Measurements from ENCODE around the gene CACNA1G.

The CACNA1G gene

DNA sequence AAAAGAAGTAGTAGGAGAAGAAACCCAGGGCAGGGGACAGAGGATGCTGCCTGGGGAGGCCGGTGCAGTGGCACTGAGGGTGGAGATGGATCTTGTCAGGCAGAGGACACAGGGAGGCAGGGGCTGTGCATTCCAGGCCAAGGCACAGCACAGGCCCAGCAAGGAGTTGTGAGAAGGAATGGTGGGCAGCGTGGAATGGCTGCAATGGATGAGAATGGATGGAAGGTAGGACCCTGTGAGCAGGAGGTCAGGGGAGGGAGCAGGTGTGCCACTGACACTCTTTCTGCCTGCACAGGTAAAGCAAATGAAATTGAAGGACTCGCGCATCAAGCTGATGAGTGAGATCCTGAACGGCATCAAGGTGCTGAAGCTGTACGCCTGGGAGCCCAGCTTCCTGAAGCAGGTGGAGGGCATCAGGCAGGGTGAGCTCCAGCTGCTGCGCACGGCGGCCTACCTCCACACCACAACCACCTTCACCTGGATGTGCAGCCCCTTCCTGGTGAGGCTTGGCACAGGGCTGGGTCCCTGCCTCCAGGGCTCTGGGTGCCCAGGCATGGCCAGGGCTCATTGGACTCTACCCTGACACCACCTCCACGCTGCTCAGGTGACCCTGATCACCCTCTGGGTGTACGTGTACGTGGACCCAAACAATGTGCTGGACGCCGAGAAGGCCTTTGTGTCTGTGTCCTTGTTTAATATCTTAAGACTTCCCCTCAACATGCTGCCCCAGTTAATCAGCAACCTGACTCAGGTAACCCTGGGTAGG, 106.9 kb downstream of the CACNA1G start:
- TF ChIP-seq, protein P1, sequence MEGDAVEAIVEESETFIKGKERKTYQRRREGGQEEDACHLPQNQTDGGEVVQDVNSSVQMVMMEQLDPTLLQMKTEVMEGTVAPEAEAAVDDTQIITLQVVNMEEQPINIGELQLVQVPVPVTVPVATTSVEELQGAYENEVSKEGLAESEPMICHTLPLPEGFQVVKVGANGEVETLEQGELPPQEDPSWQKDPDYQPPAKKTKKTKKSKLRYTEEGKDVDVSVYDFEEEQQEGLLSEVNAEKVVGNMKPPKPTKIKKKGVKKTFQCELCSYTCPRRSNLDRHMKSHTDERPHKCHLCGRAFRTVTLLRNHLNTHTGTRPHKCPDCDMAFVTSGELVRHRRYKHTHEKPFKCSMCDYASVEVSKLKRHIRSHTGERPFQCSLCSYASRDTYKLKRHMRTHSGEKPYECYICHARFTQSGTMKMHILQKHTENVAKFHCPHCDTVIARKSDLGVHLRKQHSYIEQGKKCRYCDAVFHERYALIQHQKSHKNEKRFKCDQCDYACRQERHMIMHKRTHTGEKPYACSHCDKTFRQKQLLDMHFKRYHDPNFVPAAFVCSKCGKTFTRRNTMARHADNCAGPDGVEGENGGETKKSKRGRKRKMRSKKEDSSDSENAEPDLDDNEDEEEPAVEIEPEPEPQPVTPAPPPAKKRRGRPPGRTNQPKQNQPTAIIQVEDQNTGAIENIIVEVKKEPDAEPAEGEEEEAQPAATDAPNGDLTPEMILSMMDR (conservative IDR thresholded peaks at IDR 0.05): no peak
- H3K27ac ChIP-seq: no peak overlapping the region

DNA sequence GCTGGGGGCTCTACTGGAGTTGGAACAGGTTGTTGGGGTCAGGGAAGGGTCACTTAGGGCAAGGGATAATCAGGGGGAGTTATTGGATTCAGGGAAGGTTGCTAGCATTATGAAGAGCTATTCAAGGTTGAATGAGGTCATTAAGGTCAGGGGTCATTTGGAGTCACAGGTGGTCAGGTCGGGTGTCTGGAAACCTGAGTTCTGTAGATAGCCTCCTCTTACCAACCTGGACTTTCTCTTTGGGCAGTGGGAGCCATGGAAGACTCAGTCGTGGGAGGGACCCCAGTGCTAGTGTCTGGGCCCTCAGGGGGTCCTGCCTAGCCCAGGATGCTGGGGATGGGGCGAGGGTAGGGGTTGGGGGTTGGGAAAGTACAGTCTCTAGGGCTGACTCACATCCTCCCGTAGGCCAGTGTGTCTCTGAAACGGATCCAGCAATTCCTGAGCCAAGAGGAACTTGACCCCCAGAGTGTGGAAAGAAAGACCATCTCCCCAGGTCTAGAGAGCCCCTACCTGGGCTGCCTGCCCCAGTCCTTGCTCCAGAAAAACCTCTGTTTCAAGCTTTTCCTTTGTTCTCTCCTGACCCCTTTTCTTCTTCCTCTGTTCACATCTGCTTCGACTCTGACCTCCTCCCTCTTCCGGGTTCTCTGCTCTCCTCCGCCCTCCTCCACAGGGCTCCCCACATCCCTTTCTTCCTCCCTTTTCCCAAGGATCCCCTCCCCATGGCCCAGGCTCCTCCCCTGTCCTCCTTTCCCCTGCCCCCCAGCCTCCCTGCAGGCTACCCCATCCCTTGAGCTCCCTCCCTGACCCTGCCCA, 107.7 kb downstream of the CACNA1G start:
- H3K27ac ChIP-seq: no peak overlapping the region
- TF ChIP-seq, protein P1 (conservative IDR thresholded peaks at IDR 0.05): no peak

DNA sequence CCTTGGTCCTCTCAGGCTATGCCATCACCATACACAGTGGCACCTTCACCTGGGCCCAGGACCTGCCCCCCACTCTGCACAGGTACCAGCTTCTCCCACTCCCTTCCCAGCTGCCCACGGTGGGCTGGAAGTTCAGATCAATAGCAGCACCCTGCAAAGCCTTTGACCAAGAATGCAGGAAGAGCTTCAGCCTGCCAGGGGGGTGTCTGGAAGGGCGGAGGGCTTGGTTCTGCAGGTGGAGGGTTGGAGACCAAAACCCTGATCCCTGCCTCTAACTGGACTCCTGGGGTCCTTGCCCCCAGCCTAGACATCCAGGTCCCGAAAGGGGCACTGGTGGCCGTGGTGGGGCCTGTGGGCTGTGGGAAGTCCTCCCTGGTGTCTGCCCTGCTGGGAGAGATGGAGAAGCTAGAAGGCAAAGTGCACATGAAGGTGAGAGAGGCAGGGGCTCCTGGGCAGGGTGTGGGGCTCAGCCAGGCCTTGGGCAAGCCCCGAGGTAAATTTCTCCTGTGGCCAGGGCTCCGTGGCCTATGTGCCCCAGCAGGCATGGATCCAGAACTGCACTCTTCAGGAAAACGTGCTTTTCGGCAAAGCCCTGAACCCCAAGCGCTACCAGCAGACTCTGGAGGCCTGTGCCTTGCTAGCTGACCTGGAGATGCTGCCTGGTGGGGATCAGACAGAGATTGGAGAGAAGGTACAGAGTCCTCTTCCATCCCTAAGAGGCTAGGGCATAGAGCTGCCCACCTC, 108.5 kb downstream of the CACNA1G start:
- no peak overlapping the region for H3K27ac ChIP-seq
- TF ChIP-seq, protein P1 (conservative IDR thresholded peaks at IDR 0.05): no peak

DNA sequence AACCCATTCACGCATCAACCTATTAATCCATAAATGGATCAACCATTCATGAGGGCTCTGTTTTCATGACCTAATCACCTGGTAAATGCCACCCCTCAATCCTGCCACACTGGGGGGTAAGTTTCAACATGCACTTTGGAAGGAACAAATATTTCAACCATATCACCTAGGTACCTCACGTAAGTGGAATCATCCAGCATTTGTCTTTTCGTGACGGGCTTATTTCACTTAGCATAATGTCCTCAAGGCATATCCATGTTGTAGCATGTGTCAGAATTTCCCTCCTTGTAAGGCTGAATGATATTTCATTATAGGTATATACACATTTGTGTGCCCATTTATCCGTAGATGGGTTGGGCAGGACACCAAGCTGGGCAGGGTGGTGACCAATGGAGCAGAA, 111.6 kb downstream of the CACNA1G start:
- TF ChIP-seq, protein P1 (conservative IDR thresholded peaks at IDR 0.05): no peak

DNA sequence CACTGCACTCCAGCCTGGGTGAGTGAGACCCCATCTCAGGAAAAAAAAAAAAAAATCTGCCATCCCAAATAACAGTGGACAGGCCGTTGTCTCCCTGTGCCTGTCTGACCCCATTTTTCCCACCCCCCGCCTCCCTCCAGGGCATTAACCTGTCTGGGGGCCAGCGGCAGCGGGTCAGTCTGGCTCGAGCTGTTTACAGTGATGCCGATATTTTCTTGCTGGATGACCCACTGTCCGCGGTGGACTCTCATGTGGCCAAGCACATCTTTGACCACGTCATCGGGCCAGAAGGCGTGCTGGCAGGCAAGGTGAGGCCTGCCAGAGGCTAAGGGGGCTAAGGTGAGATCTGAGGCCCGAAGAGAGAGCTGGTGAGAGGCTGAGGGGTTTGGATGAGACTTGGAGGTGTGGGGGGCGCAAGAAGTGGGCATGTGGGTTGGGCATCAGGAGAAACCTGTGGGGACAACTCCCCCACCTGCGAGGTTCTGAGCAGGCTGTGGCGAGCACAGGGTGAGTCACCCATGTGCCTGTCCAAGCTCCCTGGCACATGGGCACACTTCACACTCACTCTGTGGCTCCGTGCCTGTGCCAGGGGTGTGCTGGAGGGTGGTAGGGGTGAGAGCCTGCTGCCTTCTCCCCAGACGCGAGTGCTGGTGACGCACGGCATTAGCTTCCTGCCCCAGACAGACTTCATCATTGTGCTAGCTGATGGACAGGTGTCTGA, 112.5 kb downstream of the CACNA1G start:
- TF ChIP-seq, protein P1 (conservative IDR thresholded peaks at IDR 0.05): no peak
- peak overlapping the region; percentile 64; the same call in 1 of the 2 replicates for H3K27ac ChIP-seq

More for the DNA sequence above, 111.6 kb downstream of the CACNA1G start:
- H3K27ac ChIP-seq: no peak overlapping the region

DNA sequence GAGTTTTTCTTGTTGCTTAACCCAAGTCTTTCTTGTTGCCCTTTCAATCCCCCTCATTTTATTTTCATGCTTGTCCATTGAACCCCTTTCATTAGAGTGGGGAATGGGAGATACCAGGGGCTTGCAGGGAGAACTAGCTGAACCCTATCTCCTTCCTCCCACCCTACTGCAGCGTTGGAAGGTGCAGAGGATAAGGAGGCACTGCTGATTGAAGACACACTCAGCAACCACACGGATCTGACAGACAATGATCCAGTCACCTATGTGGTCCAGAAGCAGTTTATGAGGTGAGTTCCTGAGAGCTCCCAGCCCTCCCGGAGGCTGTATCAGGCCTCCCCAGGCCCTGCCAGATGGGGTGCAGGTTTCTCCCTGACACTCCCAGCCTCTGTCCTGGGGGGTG, 114.7 kb downstream of the CACNA1G start:
- TF ChIP-seq, protein P1 (conservative IDR thresholded peaks at IDR 0.05): no peak
- peak overlapping the region; percentile 64; the same call in 1 of the 2 replicates for H3K27ac ChIP-seq

All from VCaP (cell line).